HepG2 (cell line): Measurements from ENCODE around the gene EEA1. TPM values are rescaled to one million over a fixed set of nuclear protein-coding genes. Genes with fewer than 3 reads are reported as not detected.

Experiments
- ATAC-seq: fragments of 200-7000 bp; cut with Tn5 transposase; 3 replicates; pipeline ENCODE4 v1.9.1; 2020; ENCODE audit warnings: mild to moderate bottlenecking, moderate library complexity
- BruUV-seq: library from RNA; stranded (reverse); fragments of 400-500 nt; replicated peaks from 2 replicates; lab custom pipeline; 2021; lab: Mats Ljungman, UMichigan
- CTCF ChIA-PET: fragments of 300-600 bp; formaldehyde crosslinking; extraction: SDS; loops from one replicate; lab custom pipeline; 2021; ENCODE audit warnings: low total read pairs, inconsistent platforms, low intra/inter-chr PET ratio; lab: Yijun Ruan, JAX
- POLR2A ChIA-PET: fragments of 350-600 bp; sonication (Branson Sonifier 250); formaldehyde crosslinking; loops from one replicate; lab custom pipeline; 2020; ENCODE audit warnings: antibody characterized with exemption, inconsistent platforms; lab: Yijun Ruan, JAX
- DNase-seq: peaks from one replicate; pipeline ENCODE4 v3.0.0-alpha.2; 2015; ENCODE audit warnings: low spot score
- FAIRE-seq: peaks from 3 replicates; lab custom pipeline; 2011; peaks lifted over from hg19 to GRCh38; lab: Jason Lieb, UNC
- H2AFZ ChIP-seq: one replicate; pipeline ENCODE4 v1.6.1; 2011; ENCODE audit warnings: low read length, inconsistent platforms
- H3K27ac ChIP-seq: fragments of 300-600 bp; 3 replicates; pipeline ENCODE4 v1.8.0; 2011; ENCODE audit warnings: mixed run types, mild to moderate bottlenecking, mixed read lengths, low read length, inconsistent platforms; ENCODE audit not compliant: insufficient read depth; ENCODE audit errors: extremely low read length
- H3K27me3 ChIP-seq, 2 experiments: fragments of 200-600 bp in 1 of 2; 2 replicates in 1 of 2; 3 replicates in 1 of 2; pipeline versions ENCODE4 v1.6.0 to v1.8.0; 2011; ENCODE audit warnings: low read length in 2 of 2, mild to moderate bottlenecking in 2 of 2, moderate library complexity in 2 of 2, inconsistent platforms in 1 of 2; ENCODE audit not compliant: insufficient read depth in 2 of 2, control insufficient read depth in 1 of 2
- H3K36me3 ChIP-seq, 2 experiments: fragments of 200-600 bp in 1 of 2; replicated peaks in 1 of 2; 2 replicates in 1 of 2; 3 replicates in 1 of 2; pipeline versions ENCODE4 v1.5.1 to v1.8.0; 2011; ENCODE audit warnings: low read length in 2 of 2, inconsistent platforms in 1 of 2; ENCODE audit not compliant: insufficient read depth in 2 of 2, control insufficient read depth in 1 of 2
- H3K4me1 ChIP-seq: 2 replicates; pipeline ENCODE4 v1.5.1; 2012; ENCODE audit warnings: low read length, inconsistent platforms; ENCODE audit not compliant: insufficient read depth
- H3K4me2 ChIP-seq: 2 replicates; pipeline ENCODE4 v1.6.0; 2011; ENCODE audit warnings: low read depth, low read length, inconsistent platforms
- H3K4me3 ChIP-seq, 3 experiments: fragments of 200-600 bp in 1 of 3; sonication (generic), shearing (Covaris generic) in 1 of 3; replicated peaks in 1 of 3; 2 replicates each; pipeline ENCODE4 v1.5.1; 2011 to 2016; ENCODE audit warnings: low read length in 3 of 3, inconsistent platforms in 2 of 3, low read depth in 2 of 3, mild to moderate bottlenecking in 2 of 3, control low read depth in 1 of 3, mixed read lengths in 1 of 3; ENCODE audit not compliant: insufficient read depth in 1 of 3
- H3K79me2 ChIP-seq: one replicate; pipeline ENCODE4 v1.6.1; 2011; ENCODE audit warnings: low read length, inconsistent platforms; ENCODE audit not compliant: insufficient read depth
- H3K9ac ChIP-seq: 2 replicates; pipeline ENCODE4 v1.6.0; 2011; ENCODE audit warnings: mild to moderate bottlenecking, low read depth, low read length, inconsistent platforms; ENCODE audit not compliant: insufficient read depth
- H3K9me3 ChIP-seq: 2 replicates; pipeline ENCODE4 v1.5.1; 2012; ENCODE audit warnings: mild to moderate bottlenecking, low read length
- H4K20me1 ChIP-seq: 2 replicates; pipeline ENCODE4 v1.6.0; 2011; ENCODE audit warnings: inconsistent platforms, mild to moderate bottlenecking, low read length, moderate library complexity; ENCODE audit not compliant: insufficient read depth
- FOSL2 ChIP-seq: sonication (generic); formaldehyde crosslinking; IDR thresholded peaks from 2 replicates; pipeline ENCODE4 v1.4.0; 2020; ENCODE audit warnings: missing genetic modification reagents
- GTF2F1 ChIP-seq: fragments of 150-350 bp; IDR thresholded peaks from 2 replicates; pipeline ENCODE4 v1.6.1; 2014; ENCODE audit warnings: low read length
- KAT7 ChIP-seq: IDR thresholded peaks from 2 replicates; pipeline ENCODE4 v1.6.1; 2018; ENCODE audit warnings: borderline replicate concordance, missing compliant biosample characterization
- SAFB2 ChIP-seq: sonication (generic); formaldehyde crosslinking; IDR thresholded peaks from 2 replicates; pipeline ENCODE4 v1.5.1; 2020; ENCODE audit warnings: missing genetic modification reagents, low read depth, mild to moderate bottlenecking, borderline replicate concordance
- SOX5 ChIP-seq: IDR thresholded peaks from 2 replicates; pipeline ENCODE4 v1.6.1; 2016; ENCODE audit warnings: borderline replicate concordance
- ZBTB20 ChIP-seq: sonication (generic); formaldehyde crosslinking; IDR thresholded peaks from 2 replicates; pipeline ENCODE4 v1.8.1; 2023; ENCODE audit warnings: missing genetic modification reagents, low read depth, mild to moderate bottlenecking, borderline replicate concordance
- ZNF10 ChIP-seq: sonication (generic); formaldehyde crosslinking; IDR thresholded peaks from 2 replicates; pipeline ENCODE4 v1.4.0; 2020; ENCODE audit warnings: mild to moderate bottlenecking, low read depth, missing genetic modification reagents, borderline replicate concordance
- ZNF543 ChIP-seq: sonication (generic); formaldehyde crosslinking; IDR thresholded peaks from 2 replicates; pipeline ENCODE4 v1.4.0; 2020; ENCODE audit warnings: mild to moderate bottlenecking, missing genetic modification reagents
- ZNF563 ChIP-seq: sonication (generic); formaldehyde crosslinking; IDR thresholded peaks from 2 replicates; pipeline ENCODE4 v1.8.0; 2022; ENCODE audit warnings: mild to moderate bottlenecking, moderate library complexity, missing genetic modification reagents
- ZNF678 ChIP-seq: sonication (generic); formaldehyde crosslinking; IDR thresholded peaks from 2 replicates; pipeline ENCODE4 v1.4.0; 2020; ENCODE audit warnings: mild to moderate bottlenecking, missing genetic modification reagents
- ZNF878 ChIP-seq: sonication (generic); formaldehyde crosslinking; IDR thresholded peaks from 2 replicates; pipeline ENCODE4 v1.8.1; 2023; ENCODE audit warnings: mild to moderate bottlenecking, missing genetic modification reagents, moderate library complexity
- in situ Hi-C: cut with HindIII; loops from 2 replicates; pipeline ENCODE4 v1.10.0; 2017; ENCODE audit warnings: low pct_unique_long_range_greater_than_20kb; ENCODE audit not compliant: extremely low pct_ligation_motif_present
- intact Hi-C: fragments of 100-400 bp; cut with micrococcal nuclease; formaldehyde crosslinking; loops from one replicate; pipeline ENCODE4 v1.10.0; 2022; ENCODE audit not compliant: unreplicated experiment
- polyA plus RNA-seq, 8 experiments: library from polyadenylated mRNA; depleted of rRNA in 3 of 8; stranded (reverse) in 7 of 8; unstranded in 1 of 8; fragments of >200 nt; fragmentation: Illumina TruSeq in 4 of 8; extraction: Trizol in 4 of 8; gene quantifications; 2 replicates each; pipeline versions ENCODE4 v1.2.1 to v1.2.3, GENCODE V29; 2011 to 2016; ENCODE audit warnings: low read depth in 4 of 8, missing spikeins in 1 of 8, mixed read lengths in 1 of 8; ENCODE audit not compliant: insufficient read depth in 1 of 8
- total RNA-seq, 5 experiments: library from RNA; depleted of rRNA; stranded (reverse); fragments of >200 nt; fragmentation: Illumina TruSeq; extraction: Trizol; gene quantifications; 2 replicates each; pipeline ENCODE4 v1.2.3, GENCODE V29; 2016; ENCODE audit warnings: low read depth in 1 of 5
- TF ChIP-seq, protein P1 (sequence below): IDR thresholded peaks from 2 replicates; pipeline ENCODE4 v1.6.1; 2016; ENCODE audit warnings: low read depth, control low read depth
- TF ChIP-seq, protein P2 (sequence below): sonication (generic); formaldehyde crosslinking; IDR thresholded peaks from 2 replicates; pipeline ENCODE4 v1.4.0; 2020; ENCODE audit warnings: missing genetic modification reagents, borderline replicate concordance

EEA1 gene
- total and polyA plus RNA-seq, 2 of the 13 experiments (the other 11 are each of a cell fraction or from before 2014, with no cell fraction given): 5.0 to 19.3 TPM

DNA sequence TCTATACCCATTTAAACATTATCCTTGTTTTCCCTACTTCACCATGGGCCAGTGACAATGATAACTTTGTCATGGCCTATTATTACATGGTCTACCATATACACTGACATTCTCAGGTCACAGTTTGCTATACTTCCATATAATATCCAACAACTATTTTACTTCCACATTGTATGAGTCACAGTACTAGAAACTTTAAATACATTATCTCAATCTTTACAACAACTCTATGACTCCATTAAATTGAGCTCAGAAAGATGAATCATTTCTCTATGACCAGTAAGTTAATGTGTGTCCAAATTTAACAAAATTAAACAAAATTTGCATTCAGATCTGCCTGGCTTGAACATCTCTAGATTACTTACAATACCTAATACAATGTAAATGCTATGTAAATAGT lies 132.4 kb downstream of the EEA1 start:
- ChIA-PET CTCF (no interaction called here), POLR2A (no interaction called here)
- TF ChIP-seq ZNF878 (CRISPR knock-in tag): no peak
- TF ChIP-seq FOSL2 (CRISPR knock-in tag): no peak
- no peak for TF ChIP-seq ZNF10
- no peak for TF ChIP-seq SOX5
- TF ChIP-seq SAFB2 (CRISPR knock-in tag): no peak
- TF ChIP-seq, protein P1, sequence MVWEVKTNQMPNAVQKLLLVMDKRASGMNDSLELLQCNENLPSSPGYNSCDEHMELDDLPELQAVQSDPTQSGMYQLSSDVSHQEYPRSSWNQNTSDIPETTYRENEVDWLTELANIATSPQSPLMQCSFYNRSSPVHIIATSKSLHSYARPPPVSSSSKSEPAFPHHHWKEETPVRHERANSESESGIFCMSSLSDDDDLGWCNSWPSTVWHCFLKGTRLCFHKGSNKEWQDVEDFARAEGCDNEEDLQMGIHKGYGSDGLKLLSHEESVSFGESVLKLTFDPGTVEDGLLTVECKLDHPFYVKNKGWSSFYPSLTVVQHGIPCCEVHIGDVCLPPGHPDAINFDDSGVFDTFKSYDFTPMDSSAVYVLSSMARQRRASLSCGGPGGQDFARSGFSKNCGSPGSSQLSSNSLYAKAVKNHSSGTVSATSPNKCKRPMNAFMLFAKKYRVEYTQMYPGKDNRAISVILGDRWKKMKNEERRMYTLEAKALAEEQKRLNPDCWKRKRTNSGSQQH (CRISPR knock-in tag): no peak
- TF ChIP-seq ZBTB20 (CRISPR knock-in tag): no peak
- TF ChIP-seq ZNF543 (CRISPR knock-in tag): no peak
- no peak for TF ChIP-seq ZNF678 (CRISPR knock-in tag)
- TF ChIP-seq ZNF563 (CRISPR knock-in tag): no peak
- TF ChIP-seq KAT7 (CRISPR knock-in tag): no peak
- TF ChIP-seq, protein P2, sequence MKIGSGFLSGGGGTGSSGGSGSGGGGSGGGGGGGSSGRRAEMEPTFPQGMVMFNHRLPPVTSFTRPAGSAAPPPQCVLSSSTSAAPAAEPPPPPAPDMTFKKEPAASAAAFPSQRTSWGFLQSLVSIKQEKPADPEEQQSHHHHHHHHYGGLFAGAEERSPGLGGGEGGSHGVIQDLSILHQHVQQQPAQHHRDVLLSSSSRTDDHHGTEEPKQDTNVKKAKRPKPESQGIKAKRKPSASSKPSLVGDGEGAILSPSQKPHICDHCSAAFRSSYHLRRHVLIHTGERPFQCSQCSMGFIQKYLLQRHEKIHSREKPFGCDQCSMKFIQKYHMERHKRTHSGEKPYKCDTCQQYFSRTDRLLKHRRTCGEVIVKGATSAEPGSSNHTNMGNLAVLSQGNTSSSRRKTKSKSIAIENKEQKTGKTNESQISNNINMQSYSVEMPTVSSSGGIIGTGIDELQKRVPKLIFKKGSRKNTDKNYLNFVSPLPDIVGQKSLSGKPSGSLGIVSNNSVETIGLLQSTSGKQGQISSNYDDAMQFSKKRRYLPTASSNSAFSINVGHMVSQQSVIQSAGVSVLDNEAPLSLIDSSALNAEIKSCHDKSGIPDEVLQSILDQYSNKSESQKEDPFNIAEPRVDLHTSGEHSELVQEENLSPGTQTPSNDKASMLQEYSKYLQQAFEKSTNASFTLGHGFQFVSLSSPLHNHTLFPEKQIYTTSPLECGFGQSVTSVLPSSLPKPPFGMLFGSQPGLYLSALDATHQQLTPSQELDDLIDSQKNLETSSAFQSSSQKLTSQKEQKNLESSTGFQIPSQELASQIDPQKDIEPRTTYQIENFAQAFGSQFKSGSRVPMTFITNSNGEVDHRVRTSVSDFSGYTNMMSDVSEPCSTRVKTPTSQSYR (CRISPR knock-in tag): no peak
- no peak for TF ChIP-seq GTF2F1
- DNase-seq: no peak
- no peak overlapping the region for H3K9ac ChIP-seq
- ATAC-seq: no peak
- no peak overlapping the region for H3K27ac ChIP-seq
- no peak overlapping the region for H3K4me2 ChIP-seq
- H2AFZ ChIP-seq: no peak overlapping the region
- in situ Hi-C loops: no loop called here
- no TSS peak for BruUV-seq
- H4K20me1 ChIP-seq: no peaks in the 10 kb centered on the region
- peaks cover 1 to 26% of the 10 kb centered on the region in 2 experiments; a peak in 3 of 5 replicates for H3K36me3 ChIP-seq
- H3K4me1 ChIP-seq: no peaks in the 10 kb centered on the region
- H3K27me3 ChIP-seq: no peaks in the 10 kb centered on the region
- no peak overlapping the region for H3K4me3 ChIP-seq
- no peak for FAIRE-seq
- intact Hi-C loops: no loop called here
- no peaks in the 10 kb centered on the region for H3K79me2 ChIP-seq
- H3K9me3 ChIP-seq: no peaks in the 10 kb centered on the region
